ENCODE data around the gene PALMD.

The PALMD gene

GRCh38 chr1:99645699-99646531 is at the start of gene PALMD:
Gene PALMD, plus strand, starts transcription at chr1:99646113. Its CDS starts 205 bp downstream, at chr1:99646318.
- H3K4me3 ChIP-seq (ENCODE audit: low read length) = peak within 1 kb of the TSS; percentile 62
- no peak for DNase-seq (ENCODE audit: low read depth)
- no peak for TF ChIP-seq CTCF (conservative IDR thresholded peaks at IDR 0.05; ENCODE audit: low read depth, low read length)

GRCh38 chr1:99598738-99599411 is 47.0 kb upstream of the PALMD start:
- no peak overlapping the region for H3K4me3 ChIP-seq (ENCODE audit: low read length)
- no peak for TF ChIP-seq CTCF (conservative IDR thresholded peaks at IDR 0.05; ENCODE audit: low read depth, low read length)
- no peak for DNase-seq (ENCODE audit: low read depth)

- no peak for TF ChIP-seq CTCF (conservative IDR thresholded peaks at IDR 0.05; ENCODE audit: low read depth, low read length)
- H3K4me3 ChIP-seq (ENCODE audit: low read length) = no peak overlapping the region
- DNase-seq (ENCODE audit: low read depth) = peak; percentile 44
These were observed 46.2 kb upstream of the PALMD start for GRCh38 chr1:99599678-99600175.

GRCh38 chr1:99600782-99601181 is 45.1 kb upstream of the PALMD start:
- no peak for TF ChIP-seq CTCF (conservative IDR thresholded peaks at IDR 0.05; ENCODE audit: low read depth, low read length)
- DNase-seq (ENCODE audit: low read depth) = no peak
- no peak overlapping the region for H3K4me3 ChIP-seq (ENCODE audit: low read length)

GRCh38 chr1:99601208-99601607 is 44.7 kb upstream of the PALMD start:
- no peak for TF ChIP-seq CTCF (conservative IDR thresholded peaks at IDR 0.05; ENCODE audit: low read depth, low read length)

GRCh38 chr1:99601709-99602403 is 44.1 kb upstream of the PALMD start:
- H3K4me3 ChIP-seq (ENCODE audit: low read length) = no peak overlapping the region
- no peak for DNase-seq (ENCODE audit: low read depth)
- no peak for TF ChIP-seq CTCF (conservative IDR thresholded peaks at IDR 0.05; ENCODE audit: low read depth, low read length)

More at GRCh38 chr1:99601208-99601607, 44.7 kb upstream of the PALMD start:
- H3K4me3 ChIP-seq (ENCODE audit: low read length) = no peak overlapping the region
- DNase-seq (ENCODE audit: low read depth) = no peak

Data from retinal pigment epithelial cell (primary cell).